GM21717 (cell line): Measurements from ENCODE around the gene SIDT2.
A peak's percentile ranks its signal among the peaks of the same experiment; 100 is the strongest.
"Not testable (repeated sequence)": the region's sequence is repeated elsewhere in the genome, so short reads cannot be mapped to it uniquely, and the experiment has no call there.

Source experiments
- ATAC-seq: cut with Tn5 transposase; IDR thresholded peaks from one replicate; pipeline ENCODE4 v1.9.1; 2021; ENCODE audit warnings: mild to moderate bottlenecking, moderate library complexity; ENCODE audit not compliant: unreplicated experiment

SIDT2 gene

GRCh38 chr11:117178210-117179034, at the start of gene SIDT2:
TSS of gene SIDT2 (plus strand) at chr11:117178743. CDS start at chr11:117179264, 521 bp downstream.
- ATAC-seq: peak; percentile 89

- ATAC-seq: not testable (repeated sequence)
These were observed 48.1 kb upstream of the SIDT2 start for GRCh38 chr11:117130396-117130795.

DNA sequence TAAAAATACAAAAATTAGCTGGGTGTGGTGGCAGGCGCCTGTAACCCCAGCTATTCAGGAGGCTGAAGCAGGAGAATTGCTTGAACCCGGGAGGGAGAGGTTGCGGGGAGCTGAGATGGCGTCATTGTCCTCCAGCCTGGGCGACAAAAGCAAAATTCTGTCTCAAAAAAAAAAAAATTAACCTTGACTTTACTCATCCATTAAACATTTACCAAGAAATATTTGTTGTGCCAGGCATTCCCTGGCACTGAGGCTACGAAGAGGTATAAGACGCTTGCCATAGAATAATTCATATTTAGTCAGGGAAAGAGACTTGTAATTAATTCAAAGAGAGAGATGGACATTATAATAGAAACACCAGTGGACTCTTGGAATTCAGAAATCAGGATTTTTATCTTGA, 47.7 kb upstream of the SIDT2 start:
- no peak for ATAC-seq

DNA sequence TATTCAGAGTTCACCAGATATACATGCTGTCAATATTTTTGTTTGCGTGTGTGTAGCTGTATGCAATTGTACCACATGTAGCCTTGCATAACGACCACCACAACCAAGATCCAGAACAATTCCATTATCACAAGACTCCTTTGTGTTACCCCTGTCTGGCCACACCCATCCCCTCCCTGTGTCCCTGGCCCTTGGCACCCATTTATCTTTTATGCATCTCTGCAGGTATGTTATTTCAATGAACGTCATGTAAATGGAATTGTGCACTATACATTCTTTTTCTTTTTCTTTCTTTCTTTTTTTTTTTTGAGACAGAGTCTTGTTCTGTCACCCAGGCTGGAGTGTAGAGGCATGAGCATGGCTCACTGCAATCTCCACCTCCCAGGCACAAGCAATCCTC, 44.1 kb upstream of the SIDT2 start:
- no peak for ATAC-seq

DNA sequence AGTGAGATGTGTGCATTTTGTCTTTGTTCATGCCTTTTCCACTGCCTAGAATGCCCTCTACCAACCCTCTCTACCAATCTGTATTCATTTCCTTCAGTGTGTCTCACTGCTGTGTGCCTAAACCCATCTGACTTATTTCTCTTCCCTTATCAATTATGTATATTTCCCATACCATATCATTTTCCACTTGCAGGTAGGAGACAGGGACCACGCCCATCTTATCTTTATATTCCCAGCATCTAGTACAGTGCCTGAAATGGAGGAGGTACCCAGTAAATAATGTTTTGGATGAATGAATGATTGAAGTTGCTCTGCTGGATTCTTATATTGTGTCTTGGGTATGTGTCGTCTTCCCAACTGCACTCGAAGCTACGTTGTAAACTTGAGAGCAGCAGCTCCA, 43.6 kb upstream of the SIDT2 start:
- ATAC-seq: not testable (repeated sequence)

DNA sequence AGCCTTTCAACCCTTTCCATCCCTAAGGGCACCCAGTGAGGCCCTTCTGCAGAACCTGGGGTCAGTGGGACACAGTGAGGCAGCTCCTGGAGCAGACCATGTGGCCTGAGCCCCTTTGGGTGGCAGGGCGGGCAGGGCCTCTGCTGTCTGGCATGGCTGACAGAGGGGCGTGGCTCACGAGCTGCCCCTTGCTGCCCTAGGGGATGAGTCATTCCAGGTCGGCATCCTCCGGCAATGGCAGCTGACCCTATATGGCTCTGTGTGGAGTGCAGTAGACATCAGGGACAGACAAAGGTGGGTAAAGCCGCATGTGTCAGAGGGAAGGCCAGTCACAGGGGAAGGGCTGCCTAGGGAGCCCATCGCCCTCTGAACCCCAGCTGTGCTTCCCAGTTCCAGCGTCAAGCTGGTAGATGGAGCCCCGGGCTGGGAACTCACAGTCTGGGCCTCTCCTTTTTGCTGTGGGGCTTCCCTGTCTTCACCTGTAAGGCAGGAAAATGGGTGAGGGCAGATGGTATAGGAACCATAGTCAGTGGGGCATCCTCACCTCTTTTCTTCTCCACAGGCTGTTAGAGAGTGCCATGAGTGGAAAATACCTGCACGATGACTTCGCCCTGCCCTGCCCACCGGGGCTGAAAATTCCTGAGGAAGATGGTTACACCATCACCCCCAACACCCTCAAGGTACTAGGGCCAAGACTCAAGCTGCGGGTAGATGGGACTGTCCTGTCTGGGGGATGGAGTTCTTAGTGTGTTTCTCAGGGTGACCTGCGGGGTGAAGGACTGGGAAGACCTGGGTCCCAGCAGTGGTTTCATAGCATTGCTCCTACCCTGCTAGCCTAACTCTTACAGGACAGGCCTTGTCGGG, 41.1 kb upstream of the SIDT2 start:
- ATAC-seq: not testable (repeated sequence)

DNA sequence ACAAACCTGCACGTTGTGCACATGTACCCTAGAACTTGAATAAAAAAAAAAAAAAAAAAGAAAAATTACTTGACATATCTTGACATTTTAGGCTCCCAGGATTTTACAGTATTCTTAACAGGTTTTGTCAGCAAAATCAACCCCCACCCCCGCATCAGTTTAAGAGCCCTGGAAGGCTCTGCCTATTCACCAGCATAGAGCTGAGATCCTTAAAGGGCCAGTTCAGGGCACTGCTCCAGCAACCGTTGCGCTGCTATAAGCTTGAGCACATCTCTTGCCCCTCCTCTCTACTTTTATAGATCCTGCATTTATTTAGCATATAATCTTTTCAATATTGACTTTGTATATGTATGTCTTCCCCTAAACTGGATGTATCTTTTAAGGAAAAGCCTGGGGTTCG, 35.2 kb upstream of the SIDT2 start:
- ATAC-seq: peak; percentile 26

DNA sequence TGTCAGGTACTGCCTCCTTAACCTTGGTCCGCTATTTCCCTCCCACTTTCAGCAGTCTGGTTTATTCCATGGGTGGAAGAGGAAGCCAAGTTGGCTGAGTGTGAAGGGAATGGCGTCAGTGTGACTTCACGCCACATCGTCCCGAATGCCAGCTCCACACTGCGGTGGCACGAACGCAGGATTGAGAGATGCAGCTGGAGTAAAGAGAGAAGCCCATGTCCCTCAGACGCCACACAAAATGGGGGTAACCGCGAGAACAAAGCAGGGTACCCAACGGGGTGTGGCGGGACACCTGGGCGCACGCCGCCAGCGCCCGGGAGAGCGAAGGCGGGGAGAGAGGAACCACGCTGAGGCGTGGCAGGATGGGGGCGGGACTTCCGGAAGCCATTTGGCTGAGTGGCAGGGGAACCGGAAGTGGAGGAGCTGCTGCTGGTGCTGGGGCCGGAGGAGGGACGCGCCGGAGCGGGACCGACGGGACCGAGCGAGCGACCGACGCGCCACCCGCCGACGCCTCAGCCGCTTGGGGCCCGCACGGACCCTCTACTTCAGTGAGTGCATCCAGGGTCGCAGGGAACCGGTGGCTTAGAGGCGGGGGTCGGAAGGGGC, 34.6 kb upstream of the SIDT2 start, which contains the start of gene PAFAH1B2:
PAFAH1B2 (plus strand) TSS at position 417 of the 606 bp plus-strand sequence. CDS start 8,161 bp downstream, outside the sequence.
- ATAC-seq: peak; percentile 92

DNA sequence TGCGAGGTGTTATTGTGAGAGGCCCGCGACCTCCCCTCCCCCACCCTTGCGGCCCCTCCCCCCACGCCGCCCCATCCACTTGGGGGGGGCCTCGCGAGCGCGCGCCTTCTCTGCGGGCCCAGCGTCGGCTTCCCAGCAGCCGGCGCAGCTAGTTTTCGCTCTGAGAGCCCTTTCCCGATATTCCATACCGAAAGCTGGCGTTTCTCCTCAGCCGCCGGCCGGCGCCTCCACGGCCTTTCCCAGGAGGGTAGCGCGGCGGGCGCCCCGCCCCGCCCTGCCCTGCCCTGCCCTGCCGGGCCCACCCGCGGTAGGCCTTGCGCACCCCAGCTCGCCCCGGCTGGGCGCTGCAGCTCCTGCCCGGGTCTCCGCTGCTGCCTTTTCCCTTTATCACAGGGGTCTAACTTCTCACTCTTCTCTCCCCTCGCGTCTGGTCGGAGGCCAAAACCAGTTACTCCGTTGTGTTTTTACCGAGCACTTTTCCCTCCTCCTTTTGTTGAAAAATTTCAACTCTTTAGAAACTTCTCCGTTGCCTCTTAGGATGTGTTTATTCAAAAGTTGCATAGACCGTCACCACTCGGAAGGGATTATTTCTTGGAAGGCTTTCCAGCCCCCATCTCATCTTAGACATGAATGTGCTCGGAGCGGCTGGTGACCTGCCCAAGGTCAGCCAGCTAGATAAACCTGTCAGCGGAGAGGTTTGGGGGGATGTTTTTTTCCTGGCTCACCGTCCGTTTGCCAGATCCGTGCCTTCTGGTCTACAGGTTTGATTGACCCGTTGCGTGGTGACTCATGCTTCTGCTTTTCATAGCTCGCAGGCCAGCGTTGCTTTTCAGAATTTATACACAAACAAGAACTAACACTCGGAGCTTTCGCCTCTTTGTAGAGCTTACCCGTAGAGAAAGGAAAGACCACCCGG, 33.8 kb upstream of the SIDT2 start:
- peak; percentile 58 for ATAC-seq

DNA sequence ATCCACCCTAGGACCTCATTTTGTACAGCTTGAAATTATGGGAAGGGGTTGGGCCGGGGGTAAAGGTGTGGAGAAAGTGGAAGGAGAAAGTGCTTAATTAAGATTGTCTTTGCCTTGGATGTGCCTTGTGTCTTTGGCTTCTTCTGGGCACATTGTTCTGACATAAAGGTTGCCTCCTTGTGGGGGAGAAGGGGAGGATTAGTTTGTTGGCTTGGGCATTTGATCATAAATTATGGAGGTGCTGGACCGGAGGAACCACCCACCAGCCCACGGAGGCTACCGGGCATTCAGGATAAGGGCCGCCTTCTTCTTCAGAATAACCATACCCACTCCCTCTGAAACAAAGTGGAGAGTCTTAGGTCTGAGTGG, 33.2 kb upstream of the SIDT2 start:
- ATAC-seq: no peak

DNA sequence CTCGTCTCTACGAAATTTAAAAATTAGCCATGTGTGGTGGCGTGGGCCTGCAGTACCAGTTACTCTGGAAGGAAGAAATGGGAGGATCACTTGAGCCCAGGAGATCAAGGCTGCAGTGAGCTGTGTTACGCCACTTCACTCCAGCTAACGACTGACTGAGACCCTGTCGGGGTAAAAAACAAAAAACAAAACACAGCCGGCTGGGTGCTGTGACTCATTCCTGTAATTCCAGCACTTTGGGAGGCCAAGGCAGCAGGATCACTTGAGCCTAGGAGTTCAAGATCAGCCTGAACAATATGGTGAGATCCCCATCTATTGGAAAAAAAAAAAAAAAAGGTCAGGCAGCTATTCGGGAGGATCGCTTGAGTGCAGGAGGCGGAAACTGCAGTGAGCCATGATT, 32.0 kb upstream of the SIDT2 start:
- no peak for ATAC-seq

DNA sequence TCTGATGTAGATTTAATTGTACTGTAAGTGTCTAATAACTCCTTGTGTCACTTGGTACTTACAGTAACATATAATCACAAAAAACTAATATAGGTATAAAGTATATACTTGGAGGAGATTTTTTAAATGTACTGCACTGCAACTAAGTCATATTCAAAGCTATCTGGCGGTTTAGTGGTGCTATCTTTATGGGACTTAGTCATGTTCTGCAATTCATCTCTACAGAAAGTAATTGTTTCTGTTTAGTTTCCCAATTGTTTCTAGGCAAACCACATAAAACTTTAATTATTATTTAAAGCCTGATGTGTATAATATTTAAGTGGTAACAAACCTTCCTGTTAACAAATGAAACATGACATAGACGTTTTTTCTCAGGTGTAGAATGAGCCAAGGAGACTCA, 26.5 kb upstream of the SIDT2 start:
- no peak for ATAC-seq

GRCh38 chr11:117154468-117154867, 24.1 kb upstream of the SIDT2 start:
- ATAC-seq: no peak

DNA sequence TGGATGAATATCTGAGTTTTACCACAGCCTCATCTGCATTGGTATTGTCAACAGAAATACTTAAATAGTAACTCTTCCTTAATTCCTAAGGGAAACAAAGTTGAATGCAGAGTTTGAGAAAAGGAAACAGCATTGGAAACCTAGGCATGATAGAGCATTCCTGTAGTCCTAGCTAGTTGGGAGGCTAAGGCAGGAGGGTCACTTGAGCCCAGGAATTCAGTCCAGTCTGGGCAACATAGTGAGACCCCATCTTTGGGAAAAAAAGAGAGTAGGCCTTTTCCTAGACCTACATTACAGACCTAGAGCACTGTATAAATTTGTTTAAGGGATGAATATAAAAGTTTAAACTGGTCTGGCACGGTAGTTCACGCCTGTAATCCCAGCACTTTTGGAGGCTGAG, 21.0 kb upstream of the SIDT2 start:
- no peak for ATAC-seq

DNA sequence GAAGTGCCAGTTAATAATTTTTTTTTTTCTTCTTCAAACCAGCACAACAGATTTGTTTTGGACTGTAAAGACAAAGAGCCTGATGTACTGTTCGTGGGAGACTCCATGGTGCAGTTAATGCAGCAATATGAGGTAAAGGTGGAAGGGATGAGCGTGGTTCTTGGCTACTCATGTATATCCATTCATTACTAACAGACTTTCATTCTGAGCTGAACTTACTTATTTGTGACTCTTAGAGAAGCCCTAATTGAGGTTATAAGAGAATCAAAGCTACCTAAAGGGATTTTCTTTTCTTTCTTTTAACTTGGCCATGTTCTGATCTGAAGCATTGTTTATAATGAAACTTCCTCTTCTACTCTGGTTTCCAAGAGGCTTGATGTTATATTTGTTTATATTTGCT, 18.7 kb upstream of the SIDT2 start:
- ATAC-seq: no peak

- no peak for ATAC-seq
These were observed 17.7 kb upstream of the SIDT2 start for GRCh38 chr11:117160826-117161225.

- ATAC-seq: no peak
These were observed 12.1 kb upstream of the SIDT2 start for GRCh38 chr11:117166491-117166890.

DNA sequence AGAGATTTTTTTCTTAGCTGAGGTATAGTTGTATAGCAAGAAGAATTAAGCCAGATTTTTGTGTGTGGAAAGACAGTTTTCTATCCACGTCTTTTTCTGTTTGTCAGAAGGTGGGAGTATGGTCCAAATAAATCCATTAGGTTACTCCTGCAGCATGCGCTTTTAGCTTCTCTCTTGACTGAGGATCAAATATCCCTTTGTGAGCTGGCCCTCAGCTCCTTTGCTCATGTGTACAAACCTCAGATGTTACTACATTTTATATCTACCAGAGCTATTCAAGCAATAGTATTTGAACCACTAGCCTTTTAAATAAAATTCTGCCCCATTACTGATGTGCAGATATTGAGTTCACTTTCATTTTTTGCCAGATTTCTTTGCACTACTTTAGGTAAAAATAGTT, 8.8 kb upstream of the SIDT2 start:
- ATAC-seq: no peak

DNA sequence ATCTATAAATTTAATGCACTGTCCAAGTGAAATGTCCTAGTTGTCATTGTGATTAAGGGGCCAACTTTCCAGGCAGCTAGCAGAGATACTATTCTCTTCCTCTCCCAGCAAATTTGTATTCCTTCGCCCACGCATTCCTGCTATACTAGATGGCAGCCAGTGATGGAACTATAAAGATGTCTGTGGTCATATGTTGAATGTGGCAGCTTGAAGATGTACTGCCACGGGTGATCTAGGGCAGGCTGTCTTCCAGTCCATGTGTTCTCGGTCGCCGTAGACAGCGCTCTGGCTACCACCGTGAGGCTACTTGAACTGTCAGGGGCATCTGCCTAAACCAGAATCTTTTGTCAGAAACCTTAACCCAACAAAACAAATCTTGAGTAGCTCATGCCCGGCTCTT, 8.3 kb upstream of the SIDT2 start:
- no peak for ATAC-seq

GRCh38 chr11:117171007-117171403, 7.5 kb upstream of the SIDT2 start:
- ATAC-seq: no peak
